CD4-positive, alpha-beta T cell treated with Interleukin-21 for 1 hour (primary cell): ENCODE measurements around the gene TFPT.
A peak's percentile ranks its signal among the peaks of the same experiment; 100 is the strongest.

ENCODE experiments used
- DNase-seq: peaks from one replicate; pipeline ENCODE4 v3.0.0-alpha.2; 2020

TFPT gene

GRCh38 chr19:54147676-54148075, 32.2 kb upstream of the TFPT start:
- no peak for DNase-seq

- no peak for DNase-seq
These were observed 30.2 kb upstream of the TFPT start for GRCh38 chr19:54145541-54146158.

- no peak for DNase-seq
These were observed 26.8 kb upstream of the TFPT start for GRCh38 chr19:54142166-54142780.

GRCh38 chr19:54141356-54141755, 25.9 kb upstream of the TFPT start:
- no peak for DNase-seq

- no peak for DNase-seq
These were observed 23.2 kb upstream of the TFPT start for GRCh38 chr19:54138489-54139256.

- DNase-seq = peak; percentile 51
These were observed 22.4 kb upstream of the TFPT start, which contains the start of gene CNOT3 for GRCh38 chr19:54137699-54138488. Gene CNOT3 (plus strand): TSS chr19:54137762. CDS start chr19:54142979, 5,217 bp downstream.

GRCh38 chr19:54136864-54137698, 21.6 kb upstream of the TFPT start:
- peak; percentile 100 for DNase-seq

GRCh38 chr19:54136086-54136863, 20.8 kb upstream of the TFPT start:
- no peak for DNase-seq

GRCh38 chr19:54133957-54134590, 18.6 kb upstream of the TFPT start:
- no peak for DNase-seq

- DNase-seq = no peak
These were observed 18.0 kb upstream of the TFPT start for GRCh38 chr19:54133312-54133956.

GRCh38 chr19:54129617-54129996, 14.2 kb upstream of the TFPT start:
- no peak for DNase-seq

GRCh38 chr19:54128796-54129616, 13.5 kb upstream of the TFPT start:
- DNase-seq = no peak

GRCh38 chr19:54128441-54128725, 12.9 kb upstream of the TFPT start:
- DNase-seq = no peak

GRCh38 chr19:54127688-54128440, 12.4 kb upstream of the TFPT start:
- DNase-seq = no peak

- DNase-seq = no peak
These were observed 10.3 kb upstream of the TFPT start for GRCh38 chr19:54125713-54126112.

- no peak for DNase-seq
These were observed 8.9 kb upstream of the TFPT start for GRCh38 chr19:54124393-54124792.

- DNase-seq = no peak
These were observed 8.2 kb upstream of the TFPT start for GRCh38 chr19:54123682-54124081.

GRCh38 chr19:54121259-54121658, 5.8 kb upstream of the TFPT start:
- DNase-seq = no peak
